ENCODE measurements around the gene CLCN7.

DNA sequence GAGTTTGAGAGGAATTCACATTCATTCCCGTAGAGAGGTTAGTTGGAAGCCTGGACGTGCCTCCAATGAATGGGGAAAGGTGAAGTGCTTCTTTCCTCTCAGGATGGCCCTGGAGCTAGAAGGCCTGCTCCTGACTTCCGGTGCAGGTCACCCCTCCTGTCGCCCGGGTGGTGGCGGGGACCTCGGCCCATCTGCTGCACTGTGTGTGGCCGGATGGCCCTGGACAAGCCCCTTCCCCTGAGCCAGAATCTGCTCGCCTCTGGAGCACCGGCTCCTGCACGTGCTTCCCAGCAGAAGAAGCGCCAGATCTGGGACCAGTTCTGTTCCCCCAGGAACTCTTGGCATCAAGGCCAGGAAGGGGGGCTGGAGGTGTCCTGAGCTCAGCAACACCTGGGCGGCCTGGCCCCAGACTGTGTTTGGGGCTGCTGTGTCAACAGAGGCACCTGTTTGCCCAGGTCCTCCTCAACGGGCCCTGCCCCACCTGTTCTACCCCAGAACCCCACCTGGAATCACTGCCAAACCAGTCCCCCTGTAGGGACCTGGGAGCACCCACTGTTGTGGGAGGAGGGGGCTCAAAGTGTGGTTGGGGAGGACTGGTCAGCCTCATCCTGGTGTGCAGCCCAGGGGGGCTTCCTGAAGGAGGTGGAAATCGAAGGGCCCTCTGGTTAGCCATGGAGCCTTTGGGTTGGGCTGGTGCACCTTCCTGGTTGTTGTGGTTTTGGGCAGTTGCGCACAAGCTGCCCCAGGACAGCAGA lies 49.0 kb downstream of the CLCN7 start:
- TF ChIP-seq, protein P1, sequence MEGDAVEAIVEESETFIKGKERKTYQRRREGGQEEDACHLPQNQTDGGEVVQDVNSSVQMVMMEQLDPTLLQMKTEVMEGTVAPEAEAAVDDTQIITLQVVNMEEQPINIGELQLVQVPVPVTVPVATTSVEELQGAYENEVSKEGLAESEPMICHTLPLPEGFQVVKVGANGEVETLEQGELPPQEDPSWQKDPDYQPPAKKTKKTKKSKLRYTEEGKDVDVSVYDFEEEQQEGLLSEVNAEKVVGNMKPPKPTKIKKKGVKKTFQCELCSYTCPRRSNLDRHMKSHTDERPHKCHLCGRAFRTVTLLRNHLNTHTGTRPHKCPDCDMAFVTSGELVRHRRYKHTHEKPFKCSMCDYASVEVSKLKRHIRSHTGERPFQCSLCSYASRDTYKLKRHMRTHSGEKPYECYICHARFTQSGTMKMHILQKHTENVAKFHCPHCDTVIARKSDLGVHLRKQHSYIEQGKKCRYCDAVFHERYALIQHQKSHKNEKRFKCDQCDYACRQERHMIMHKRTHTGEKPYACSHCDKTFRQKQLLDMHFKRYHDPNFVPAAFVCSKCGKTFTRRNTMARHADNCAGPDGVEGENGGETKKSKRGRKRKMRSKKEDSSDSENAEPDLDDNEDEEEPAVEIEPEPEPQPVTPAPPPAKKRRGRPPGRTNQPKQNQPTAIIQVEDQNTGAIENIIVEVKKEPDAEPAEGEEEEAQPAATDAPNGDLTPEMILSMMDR (IDR thresholded peaks at IDR 0.05) = no peak
- TF ChIP-seq POLR2A (IDR thresholded peaks at IDR 0.05) = no peak
- TF ChIP-seq POLR2AphosphoS5 (IDR thresholded peaks at IDR 0.05) = no peak

All from prostate gland (tissue), 2 donors.